Astrocyte of the spinal cord (primary cell): ENCODE data around the gene PDE8A.

Experiments
- DNase-seq: peaks from one replicate; pipeline ENCODE4 v3.0.0; 2011; ENCODE audit warnings: low read depth, low spot score
- H3K4me3 ChIP-seq: 2 replicates; pipeline ENCODE4 v1.5.1; 2011; ENCODE audit warnings: low read depth, mild to moderate bottlenecking, low read length, moderate library complexity
- in situ Hi-C: cut with HindIII; loops from 2 replicates; pipeline ENCODE4 v1.10.0; 2017; ENCODE audit warnings: low sequenced_read_pairs
- TF ChIP-seq, protein P1 (sequence below): IDR thresholded peaks from 2 replicates; pipeline ENCODE4 v1.5.1; 2012; ENCODE audit warnings: low read depth, mild to moderate bottlenecking, low read length, inconsistent platforms

The PDE8A gene

DNA sequence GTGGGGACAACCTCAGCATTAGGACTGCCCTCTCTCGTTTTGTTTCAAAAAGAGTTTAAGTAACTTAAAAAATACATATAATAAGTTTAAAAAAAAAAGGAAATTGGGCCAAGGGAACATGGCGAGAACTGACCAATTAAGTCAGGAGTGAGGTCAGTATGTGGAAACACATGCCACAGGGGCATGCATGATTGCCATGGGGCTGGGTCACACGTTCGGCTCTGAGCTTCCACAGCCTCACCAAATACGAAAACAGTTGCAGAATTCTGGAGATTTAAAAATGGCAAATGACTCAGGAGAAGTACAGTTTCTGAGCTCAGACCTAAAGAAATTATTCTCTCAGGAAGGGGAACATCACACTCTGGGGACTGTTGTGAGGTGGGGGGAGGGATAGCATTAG lies 24.1 kb downstream of the PDE8A start:
- in situ Hi-C loops, result no loop called here
- H3K4me3 ChIP-seq, result no peak overlapping the region
- no peak for DNase-seq
- TF ChIP-seq, protein P1, sequence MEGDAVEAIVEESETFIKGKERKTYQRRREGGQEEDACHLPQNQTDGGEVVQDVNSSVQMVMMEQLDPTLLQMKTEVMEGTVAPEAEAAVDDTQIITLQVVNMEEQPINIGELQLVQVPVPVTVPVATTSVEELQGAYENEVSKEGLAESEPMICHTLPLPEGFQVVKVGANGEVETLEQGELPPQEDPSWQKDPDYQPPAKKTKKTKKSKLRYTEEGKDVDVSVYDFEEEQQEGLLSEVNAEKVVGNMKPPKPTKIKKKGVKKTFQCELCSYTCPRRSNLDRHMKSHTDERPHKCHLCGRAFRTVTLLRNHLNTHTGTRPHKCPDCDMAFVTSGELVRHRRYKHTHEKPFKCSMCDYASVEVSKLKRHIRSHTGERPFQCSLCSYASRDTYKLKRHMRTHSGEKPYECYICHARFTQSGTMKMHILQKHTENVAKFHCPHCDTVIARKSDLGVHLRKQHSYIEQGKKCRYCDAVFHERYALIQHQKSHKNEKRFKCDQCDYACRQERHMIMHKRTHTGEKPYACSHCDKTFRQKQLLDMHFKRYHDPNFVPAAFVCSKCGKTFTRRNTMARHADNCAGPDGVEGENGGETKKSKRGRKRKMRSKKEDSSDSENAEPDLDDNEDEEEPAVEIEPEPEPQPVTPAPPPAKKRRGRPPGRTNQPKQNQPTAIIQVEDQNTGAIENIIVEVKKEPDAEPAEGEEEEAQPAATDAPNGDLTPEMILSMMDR, result no peak

DNA sequence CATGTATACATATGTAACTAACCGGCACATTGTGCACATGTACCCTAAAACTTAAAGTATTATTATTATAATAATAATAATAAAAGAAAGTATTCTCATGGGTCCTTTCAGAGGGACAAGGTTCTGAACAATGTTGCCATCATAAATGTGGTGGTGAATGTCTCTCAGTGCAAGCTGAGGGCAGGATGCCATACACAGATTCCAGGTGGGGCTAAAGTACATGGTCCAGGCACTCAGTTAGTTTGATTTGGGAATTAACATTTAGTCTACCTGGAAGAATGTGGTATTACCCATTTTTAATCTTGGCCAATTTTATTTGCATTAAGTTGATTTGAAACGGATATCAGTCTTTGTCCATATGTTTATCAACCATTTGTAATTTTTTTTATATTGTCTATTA lies 24.5 kb downstream of the PDE8A start:
- in situ Hi-C loops, result no loop called here
- TF ChIP-seq, protein P1, result no peak
- H3K4me3 ChIP-seq, result no peak overlapping the region
- DNase-seq, result no peak

DNA sequence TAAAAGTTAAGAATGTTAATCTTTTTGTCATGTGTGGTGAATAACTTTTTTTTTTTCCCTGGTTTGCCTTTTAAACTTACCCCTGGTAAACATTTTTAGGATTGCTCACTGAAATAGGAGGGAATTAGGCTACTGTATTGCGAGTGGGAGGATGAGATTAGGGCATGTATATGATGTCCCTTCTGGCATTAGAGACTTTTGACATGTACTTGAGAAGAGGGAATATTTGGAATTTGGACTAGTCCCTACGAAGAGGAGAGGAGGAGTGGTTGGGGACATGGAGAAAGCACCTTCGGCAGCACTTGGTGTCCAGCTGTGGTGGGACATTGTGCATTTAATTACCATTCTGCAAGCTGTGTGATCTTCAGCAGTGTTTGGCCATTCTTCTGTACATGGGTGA lies 25.0 kb downstream of the PDE8A start:
- H3K4me3 ChIP-seq, result no peak overlapping the region
- in situ Hi-C loops, result no loop called here
- TF ChIP-seq, protein P1, result no peak
- DNase-seq, result no peak

DNA sequence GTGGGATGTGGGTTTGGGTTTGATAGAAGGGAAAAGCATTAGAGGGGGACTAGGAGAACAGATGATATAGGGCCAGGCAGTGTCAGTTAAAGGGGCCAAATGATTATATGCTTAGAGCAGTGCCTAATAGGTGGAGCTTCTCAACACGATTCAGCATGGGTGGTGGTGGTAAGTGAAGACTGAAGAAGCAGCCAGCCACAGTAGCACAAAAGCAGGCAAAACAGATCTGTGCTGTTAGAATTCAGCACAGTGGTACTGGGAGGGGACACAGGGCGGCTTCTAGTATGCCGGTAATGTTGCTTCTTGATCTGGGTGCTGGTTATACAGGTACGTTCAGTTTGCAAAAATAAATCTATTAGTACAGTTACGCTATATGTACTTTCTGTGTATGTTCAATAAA lies 25.5 kb downstream of the PDE8A start:
- no peak for DNase-seq
- in situ Hi-C loops, result no loop called here
- TF ChIP-seq, protein P1, result no peak
- no peak overlapping the region for H3K4me3 ChIP-seq

DNA sequence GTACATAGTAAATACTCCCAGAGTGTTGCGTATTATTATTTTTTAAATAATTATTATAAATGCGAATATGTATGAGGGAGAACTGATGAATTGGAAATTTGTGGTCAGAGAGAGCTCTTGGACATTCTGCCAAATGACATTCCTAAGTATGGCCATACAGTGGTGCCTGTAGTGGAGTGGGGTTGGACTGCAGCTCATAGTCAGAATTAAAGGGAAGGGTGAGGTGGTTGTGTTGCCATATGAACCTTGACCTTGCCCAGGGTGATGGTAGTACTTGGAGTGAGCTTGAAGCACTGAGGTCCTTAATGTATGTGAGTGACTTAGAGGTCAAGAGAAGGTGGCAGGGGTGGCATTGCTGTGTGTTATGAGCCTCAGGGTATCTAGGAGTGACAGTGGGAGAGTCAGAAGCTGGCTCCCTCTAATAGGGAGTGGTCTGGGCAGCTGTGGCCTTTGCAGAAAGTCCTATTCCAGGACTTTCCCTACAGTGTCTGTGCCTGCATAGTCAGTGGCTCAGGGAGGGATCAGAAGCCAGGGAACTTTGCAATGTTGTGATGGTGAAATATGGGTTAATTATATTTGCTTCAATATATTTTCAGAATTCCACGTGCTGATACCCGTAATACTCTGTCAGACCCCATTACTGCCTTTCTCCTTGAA lies 26.2 kb downstream of the PDE8A start:
- no peak overlapping the region for H3K4me3 ChIP-seq
- in situ Hi-C loops, result no loop called here
- DNase-seq, result no peak
- TF ChIP-seq, protein P1, result no peak

DNA sequence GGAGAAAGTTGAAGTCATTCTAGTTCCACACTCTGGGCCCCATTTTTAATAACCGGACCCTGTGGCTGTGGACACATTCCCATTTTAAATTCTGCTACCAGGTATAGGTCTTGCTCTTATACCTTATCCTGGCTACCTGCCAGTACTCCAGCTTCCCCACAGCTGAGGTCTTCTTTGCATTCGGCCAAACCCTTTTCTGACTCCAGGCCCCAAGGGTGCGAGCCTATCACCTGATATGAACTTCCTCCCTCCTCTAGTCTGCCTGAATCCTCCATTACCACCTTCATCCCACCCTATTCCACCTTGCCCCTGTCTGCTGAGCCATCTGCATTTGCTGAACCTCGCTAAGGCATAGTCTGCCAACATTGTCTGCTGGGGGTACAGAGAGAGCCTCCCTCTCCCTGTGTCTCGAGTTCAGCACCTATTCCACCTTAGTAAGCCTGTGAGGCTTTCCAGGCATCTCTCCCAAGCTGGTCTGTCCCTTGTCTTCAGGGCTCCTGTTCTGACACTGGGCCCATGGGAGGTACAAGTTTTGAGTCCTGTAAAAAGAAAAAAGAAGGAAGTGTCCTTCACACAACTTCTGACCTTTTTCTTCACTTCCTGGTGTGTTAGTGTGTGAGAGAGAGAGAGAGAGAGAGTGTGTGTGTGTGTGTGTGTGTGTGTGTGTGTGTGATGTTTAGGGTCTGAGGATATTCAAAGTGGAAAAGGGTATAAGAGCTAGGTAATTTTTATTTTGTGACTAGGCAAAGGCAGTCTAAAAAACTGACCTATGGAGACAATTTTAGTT lies 27.0 kb downstream of the PDE8A start:
- DNase-seq, result no peak
- H3K4me3 ChIP-seq, result no peak overlapping the region
- TF ChIP-seq, protein P1, result no peak
- in situ Hi-C loops, result no loop called here
